ENCODE measurements around the gene TUBA4B. TPM values are rescaled to one million over a fixed set of nuclear protein-coding genes. Genes with fewer than 3 reads are reported as not detected.

TUBA4B gene
- total RNA-seq, result not detected

DNA sequence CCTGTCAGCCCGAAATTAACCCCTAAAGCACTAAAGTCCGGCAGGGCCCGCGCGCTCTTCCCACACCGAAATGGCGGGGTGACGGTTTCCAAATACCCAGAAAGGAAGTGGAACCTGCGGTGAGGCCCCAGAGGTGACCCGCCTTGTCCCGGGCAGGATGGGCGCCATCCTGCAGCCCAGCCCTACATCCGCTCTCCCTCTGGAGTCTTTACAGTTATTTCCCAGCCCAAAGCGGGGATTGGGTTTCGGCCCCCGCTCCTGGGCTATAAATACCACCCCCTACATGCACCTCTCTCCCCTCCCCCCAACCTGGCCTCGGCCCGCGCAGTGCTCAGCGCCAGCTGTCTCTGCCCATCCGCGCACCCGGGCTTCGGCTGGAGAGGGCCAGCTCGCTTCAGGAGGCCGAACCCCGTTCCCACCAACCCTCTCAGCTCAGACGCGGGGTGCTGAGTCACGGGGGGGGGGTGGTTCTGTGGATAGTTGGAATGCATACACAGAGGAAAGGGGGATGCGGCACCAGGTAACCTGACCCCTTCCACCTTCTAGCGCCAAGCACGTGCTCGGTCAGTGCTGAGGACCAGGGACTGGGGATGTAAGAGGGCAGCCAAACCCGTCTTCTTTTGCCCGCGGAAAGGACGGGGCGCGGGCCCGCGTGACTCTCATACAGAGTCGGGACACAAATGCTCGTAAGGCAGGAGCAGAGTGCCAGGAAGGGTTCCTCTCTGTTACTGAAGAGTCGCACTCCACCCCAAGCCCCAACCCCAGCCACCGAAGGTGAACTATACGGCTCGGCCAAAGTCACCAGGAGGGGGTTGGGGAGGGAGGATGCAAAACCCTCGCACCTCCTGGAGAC is at the start of gene TUBA4B:
TSS of gene TUBA4B (plus strand) at position 344 of the 853 bp plus-strand sequence. CDS start at position 509, 165 bp downstream.
- Histone ChIP-seq H3K4me1 (peaks cover 36 to 61% (median 56%) of the 10 kb centered on the region in 4 donors), H3K27ac (peak within 1 kb of the TSS; percentile 94 to 97 (median 94)), H3K9me3 (no peaks in the 10 kb centered on the region), H3K27me3 (no peaks in the 10 kb centered on the region), H3K36me3 (no peaks in the 10 kb centered on the region), H3K4me3 (peak within 1 kb of the TSS; percentile 49 to 72 (median 60))
- intact Hi-C loops (cut with DNase I; ENCODE audit: low total_unique reads), result no loop called here
- DNase-seq, result peak; percentile 65
- TF ChIP-seq EP300 (IDR thresholded peaks at IDR 0.05; ENCODE audit: low read depth) (no peak), POLR2A (IDR thresholded peaks at IDR 0.05) (no peak), POLR2AphosphoS5 (IDR thresholded peaks at IDR 0.05) (no peak)
- TF ChIP-seq, protein P1, sequence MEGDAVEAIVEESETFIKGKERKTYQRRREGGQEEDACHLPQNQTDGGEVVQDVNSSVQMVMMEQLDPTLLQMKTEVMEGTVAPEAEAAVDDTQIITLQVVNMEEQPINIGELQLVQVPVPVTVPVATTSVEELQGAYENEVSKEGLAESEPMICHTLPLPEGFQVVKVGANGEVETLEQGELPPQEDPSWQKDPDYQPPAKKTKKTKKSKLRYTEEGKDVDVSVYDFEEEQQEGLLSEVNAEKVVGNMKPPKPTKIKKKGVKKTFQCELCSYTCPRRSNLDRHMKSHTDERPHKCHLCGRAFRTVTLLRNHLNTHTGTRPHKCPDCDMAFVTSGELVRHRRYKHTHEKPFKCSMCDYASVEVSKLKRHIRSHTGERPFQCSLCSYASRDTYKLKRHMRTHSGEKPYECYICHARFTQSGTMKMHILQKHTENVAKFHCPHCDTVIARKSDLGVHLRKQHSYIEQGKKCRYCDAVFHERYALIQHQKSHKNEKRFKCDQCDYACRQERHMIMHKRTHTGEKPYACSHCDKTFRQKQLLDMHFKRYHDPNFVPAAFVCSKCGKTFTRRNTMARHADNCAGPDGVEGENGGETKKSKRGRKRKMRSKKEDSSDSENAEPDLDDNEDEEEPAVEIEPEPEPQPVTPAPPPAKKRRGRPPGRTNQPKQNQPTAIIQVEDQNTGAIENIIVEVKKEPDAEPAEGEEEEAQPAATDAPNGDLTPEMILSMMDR (IDR thresholded peaks at IDR 0.05), result no peak
- 8% methylated on average over 42 of the region's 49 CpGs; no CpG with 5 or more reads in 1 of the 2 donors for WGBS, 2 donors (ENCODE audit: low coverage in 1 of 2)
- in situ Hi-C loops (cut with MboI; ENCODE audit: low pct_ligation_motif_present in 1 of 4, low pct_unique_long_range_greater_than_20kb in 1 of 4, low sequenced_read_pairs in 3 of 4), result no loop called here

DNA sequence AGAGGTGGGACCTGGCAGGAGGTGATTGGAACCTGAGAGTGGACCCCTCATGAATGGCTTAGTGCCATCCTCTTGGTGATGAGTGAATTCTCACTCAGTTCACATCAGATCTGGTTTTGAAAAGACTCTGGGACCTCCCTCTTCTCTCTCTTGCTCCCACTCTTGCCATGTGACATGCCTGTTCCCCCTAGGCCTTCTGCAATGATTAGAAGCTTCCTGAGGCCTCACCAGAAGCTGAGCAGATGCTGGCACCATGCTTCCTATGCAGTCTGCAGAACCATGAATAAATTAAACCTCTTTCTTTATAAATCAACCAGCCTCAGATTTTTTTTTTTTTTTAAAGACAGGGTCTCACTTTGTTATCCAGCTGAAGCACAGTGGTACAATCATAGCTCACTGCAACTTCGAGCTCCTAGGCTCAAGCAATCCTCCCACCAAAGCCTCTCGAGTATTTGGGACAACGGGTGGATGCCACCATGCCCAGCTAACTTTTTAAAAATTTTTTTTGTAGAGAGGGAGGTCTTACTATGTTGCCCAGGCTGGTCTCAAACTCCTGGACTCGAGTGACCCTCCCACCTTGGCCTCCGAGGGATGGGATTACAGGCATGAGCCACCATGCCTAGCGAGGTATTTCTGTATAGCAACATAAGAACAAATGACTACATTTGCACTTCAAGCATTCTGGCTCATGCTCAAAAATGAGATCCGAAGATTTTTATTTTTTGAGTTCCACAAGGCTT is 48.4 kb upstream of the TUBA4B start:
- in situ Hi-C loops (cut with MboI; ENCODE audit: low pct_ligation_motif_present in 1 of 4, low pct_unique_long_range_greater_than_20kb in 1 of 4, low sequenced_read_pairs in 3 of 4) (loop anchor here in 1 of 4 donors (5.0 kb wide), 1 partner anchor 32 kb away; the partner anchor contains the start of gene SLC23A3), intact Hi-C loops (cut with DNase I; ENCODE audit: low total_unique reads) (no loop called here)
- H3K27ac ChIP-seq, result no peak overlapping the region
- no peaks in the 10 kb centered on the region for H3K36me3 ChIP-seq
- H3K4me1 ChIP-seq, result peaks cover 7 to 21% (median 20%) of the 10 kb centered on the region in 4 donors
- no peaks in the 10 kb centered on the region for H3K9me3 ChIP-seq
- WGBS, 2 donors (ENCODE audit: low coverage in 1 of 2), result 93% methylated on average over 6 to 7 of the region's 7 CpGs
- DNase-seq, result no peak
- no peak overlapping the region for H3K4me3 ChIP-seq
- TF ChIP-seq, protein P1 (IDR thresholded peaks at IDR 0.05), result no peak
- TF ChIP-seq POLR2A (IDR thresholded peaks at IDR 0.05) (no peak), POLR2AphosphoS5 (IDR thresholded peaks at IDR 0.05) (no peak), EP300 (IDR thresholded peaks at IDR 0.05; ENCODE audit: low read depth) (no peak)
- no peaks in the 10 kb centered on the region for H3K27me3 ChIP-seq

DNA sequence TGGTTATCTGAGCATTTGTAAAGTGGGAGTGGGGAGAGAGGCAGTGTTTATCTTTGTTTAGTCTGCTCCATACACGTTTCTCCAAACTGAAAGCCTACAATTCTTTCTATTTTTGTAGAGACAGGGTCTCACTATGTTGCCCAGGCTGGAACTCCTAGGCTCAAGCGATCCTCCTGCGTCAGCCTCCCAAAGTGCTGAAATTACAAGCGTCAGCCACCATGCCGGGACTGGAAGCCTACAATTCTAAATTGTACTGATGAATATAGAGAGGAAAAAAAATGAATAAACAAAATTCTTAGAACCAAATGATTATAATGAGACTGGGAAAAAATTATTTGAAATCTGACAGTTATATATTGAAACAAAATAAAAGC is 47.9 kb upstream of the TUBA4B start:
- intact Hi-C loops (cut with DNase I; ENCODE audit: low total_unique reads), result no loop called here
- H3K4me1 ChIP-seq, result peaks cover 7 to 21% (median 20%) of the 10 kb centered on the region in 4 donors
- no peak overlapping the region for H3K4me3 ChIP-seq
- H3K27me3 ChIP-seq, result no peaks in the 10 kb centered on the region
- TF ChIP-seq EP300 (IDR thresholded peaks at IDR 0.05; ENCODE audit: low read depth) (no peak), POLR2AphosphoS5 (IDR thresholded peaks at IDR 0.05) (no peak), POLR2A (IDR thresholded peaks at IDR 0.05) (no peak)
- TF ChIP-seq, protein P1 (IDR thresholded peaks at IDR 0.05), result no peak
- DNase-seq, result no peak
- H3K27ac ChIP-seq, result no peak overlapping the region
- H3K9me3 ChIP-seq, result no peaks in the 10 kb centered on the region
- 83 to 85% methylated on average over 5 of the region's 5 CpGs for WGBS, 2 donors (ENCODE audit: low coverage in 1 of 2)
- in situ Hi-C loops (cut with MboI; ENCODE audit: low pct_ligation_motif_present in 1 of 4, low pct_unique_long_range_greater_than_20kb in 1 of 4, low sequenced_read_pairs in 3 of 4), result loop anchor here in 1 of 4 donors (5.0 kb wide), 1 partner anchor 33 kb away; the partner anchor contains the start of gene SLC23A3
- no peaks in the 10 kb centered on the region for H3K36me3 ChIP-seq

DNA sequence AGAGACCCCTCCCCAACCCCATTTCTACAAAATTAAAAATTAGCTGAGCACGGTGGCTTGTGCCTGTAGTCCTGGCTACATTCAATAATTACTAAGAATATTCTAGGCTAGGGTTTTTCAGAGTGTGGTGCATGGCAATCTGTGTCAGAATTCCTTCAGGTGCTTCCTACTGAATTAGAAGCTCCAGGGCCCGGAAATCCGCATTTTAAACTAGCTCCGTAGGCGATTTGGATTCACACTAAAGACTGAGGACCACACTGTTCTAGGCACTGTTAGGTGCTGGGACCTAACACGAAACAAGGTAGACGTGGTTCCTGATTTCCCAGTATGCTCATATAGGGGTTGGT is 47.1 kb upstream of the TUBA4B start:
- H3K27me3 ChIP-seq, result no peaks in the 10 kb centered on the region
- no peak for DNase-seq
- peaks cover 7 to 21% (median 20%) of the 10 kb centered on the region in 4 donors for H3K4me1 ChIP-seq
- 14 to 50% methylated on average over 1 to 7 of the region's 7 CpGs for WGBS, 2 donors (ENCODE audit: low coverage in 1 of 2)
- intact Hi-C loops (cut with DNase I; ENCODE audit: low total_unique reads), result no loop called here
- in situ Hi-C loops (cut with MboI; ENCODE audit: low pct_ligation_motif_present in 1 of 4, low pct_unique_long_range_greater_than_20kb in 1 of 4, low sequenced_read_pairs in 3 of 4), result loop anchor here in 1 of 4 donors (5.0 kb wide), 1 partner anchor 34 kb away; the partner anchor contains the start of gene SLC23A3
- H3K27ac ChIP-seq, result peak overlapping the region; percentile 93 to 99 (median 96)
- no peak for TF ChIP-seq POLR2A (IDR thresholded peaks at IDR 0.05)
- TF ChIP-seq, protein P1 (IDR thresholded peaks at IDR 0.05), result no peak
- no peak for TF ChIP-seq POLR2AphosphoS5 (IDR thresholded peaks at IDR 0.05)
- no peak for TF ChIP-seq EP300 (IDR thresholded peaks at IDR 0.05; ENCODE audit: low read depth)
- H3K9me3 ChIP-seq, result no peaks in the 10 kb centered on the region
- no peaks in the 10 kb centered on the region for H3K36me3 ChIP-seq
- peak overlapping the region; percentile 2 to 76 (median 71) for H3K4me3 ChIP-seq
